ENCODE data around the gene NMNAT3. TPM values are rescaled to one million over a fixed set of nuclear protein-coding genes. Genes with fewer than 3 reads are reported as not detected.

Gene NMNAT3
- total RNA-seq, 2 experiments from 2014 or later, result 1.5 to 1.9 TPM

GRCh38 chr3:139561255-139561817, 116.4 kb downstream of the NMNAT3 start:
- H3K4me3 Mint-ChIP-seq, result no peak overlapping the region
- intact Hi-C loops (cut with DNase I, micrococcal nuclease), result no loop called here
- Histone ChIP-seq H3K27ac (ENCODE audit: low read depth in 1 of 2, low read length in 2 of 2) (no peak overlapping the region), H3K4me1 (ENCODE audit: insufficient read depth, low read length) (no peaks in the 10 kb centered on the region), H3K36me3 (ENCODE audit: insufficient read depth, low read length) (no peaks in the 10 kb centered on the region), H3K27me3 (ENCODE audit: control insufficient read depth in 1 of 2, insufficient read depth in 2 of 2, low read length in 2 of 2) (no peaks in the 10 kb centered on the region), H3K9me3 (ENCODE audit: control insufficient read depth in 1 of 2, insufficient read depth in 1 of 2, low read length in 2 of 2) (no peaks in the 10 kb centered on the region), H3K4me3 (ENCODE audit: low read length) (no peak overlapping the region)
- no peaks in the 10 kb centered on the region for H3K9me3 Mint-ChIP-seq
- H3K27me3 Mint-ChIP-seq, result no peaks in the 10 kb centered on the region
- DNase-seq, result no peak
- no peak for TF ChIP-seq CTCF (IDR thresholded peaks at IDR 0.05)
- no peaks in the 10 kb centered on the region for H3K4me1 Mint-ChIP-seq (ENCODE audit: low read depth)
- H3K36me3 Mint-ChIP-seq (ENCODE audit: low read depth), result no peaks in the 10 kb centered on the region
- ChIA-PET POLR2A (no interaction called here), CTCF (no interaction called here)
- no peak for ATAC-seq (ENCODE audit: poor library complexity)
- no peak overlapping the region for H3K27ac Mint-ChIP-seq

GRCh38 chr3:139560411-139560810, 117.4 kb downstream of the NMNAT3 start:
- Histone ChIP-seq H3K27me3 (ENCODE audit: control insufficient read depth in 1 of 2, insufficient read depth in 2 of 2, low read length in 2 of 2) (no peaks in the 10 kb centered on the region), H3K36me3 (ENCODE audit: insufficient read depth, low read length) (no peaks in the 10 kb centered on the region), H3K27ac (ENCODE audit: low read depth in 1 of 2, low read length in 2 of 2) (no peak overlapping the region), H3K4me3 (ENCODE audit: low read length) (no peak overlapping the region), H3K4me1 (ENCODE audit: insufficient read depth, low read length) (no peaks in the 10 kb centered on the region), H3K9me3 (ENCODE audit: control insufficient read depth in 1 of 2, insufficient read depth in 1 of 2, low read length in 2 of 2) (no peaks in the 10 kb centered on the region)
- Mint-ChIP-seq H3K9me3 (no peaks in the 10 kb centered on the region), H3K4me3 (no peak overlapping the region), H3K27me3 (no peaks in the 10 kb centered on the region), H3K36me3 (ENCODE audit: low read depth) (no peaks in the 10 kb centered on the region), H3K4me1 (ENCODE audit: low read depth) (no peaks in the 10 kb centered on the region), H3K27ac (no peak overlapping the region)
- ChIA-PET CTCF (no interaction called here), POLR2A (no interaction called here)
- no peak for DNase-seq
- no peak for TF ChIP-seq CTCF (IDR thresholded peaks at IDR 0.05)
- intact Hi-C loops (cut with DNase I, micrococcal nuclease), result no loop called here
- ATAC-seq (ENCODE audit: poor library complexity), result no peak

- intact Hi-C loops (cut with DNase I, micrococcal nuclease), result no loop called here
- H3K9me3 ChIP-seq (ENCODE audit: control insufficient read depth in 1 of 2, insufficient read depth in 1 of 2, low read length in 2 of 2), result no peaks in the 10 kb centered on the region
- H3K4me1 ChIP-seq (ENCODE audit: insufficient read depth, low read length), result no peaks in the 10 kb centered on the region
- H3K27me3 ChIP-seq (ENCODE audit: control insufficient read depth in 1 of 2, insufficient read depth in 2 of 2, low read length in 2 of 2), result no peaks in the 10 kb centered on the region
- ChIA-PET POLR2A (no interaction called here), CTCF (no interaction called here)
- no peak for DNase-seq
- H3K4me3 ChIP-seq (ENCODE audit: low read length), result no peak overlapping the region
- no peak overlapping the region for H3K27ac ChIP-seq (ENCODE audit: low read depth in 1 of 2, low read length in 2 of 2)
- no peak for TF ChIP-seq CTCF (IDR thresholded peaks at IDR 0.05)
- ATAC-seq (ENCODE audit: poor library complexity), result no peak
- H3K36me3 Mint-ChIP-seq (ENCODE audit: low read depth), result no peaks in the 10 kb centered on the region
- H3K27me3 Mint-ChIP-seq, result no peaks in the 10 kb centered on the region
- no peak overlapping the region for H3K27ac Mint-ChIP-seq
- H3K9me3 Mint-ChIP-seq, result no peaks in the 10 kb centered on the region
- H3K36me3 ChIP-seq (ENCODE audit: insufficient read depth, low read length), result no peaks in the 10 kb centered on the region
- no peaks in the 10 kb centered on the region for H3K4me1 Mint-ChIP-seq (ENCODE audit: low read depth)
- no peak overlapping the region for H3K4me3 Mint-ChIP-seq
Measured at GRCh38 chr3:139559541-139559940, 118.2 kb downstream of the NMNAT3 start.

All from CD4-positive, alpha-beta T cell (primary cell).